Effector CD4-positive, alpha-beta T cell (primary cell): ENCODE results near the gene RAI14. TPM values are rescaled to one million over a fixed set of nuclear protein-coding genes. Genes with fewer than 3 reads are reported as not detected.

Experiments used
- DNase-seq: peaks from one replicate; pipeline ENCODE4 v3.0.0-alpha.2; 2020
- total RNA-seq: gene quantifications from one replicate; lab custom pipeline; 2026; lab: John Stamatoyannopoulos, UW

The RAI14 gene
- not detected for total RNA-seq

DNA sequence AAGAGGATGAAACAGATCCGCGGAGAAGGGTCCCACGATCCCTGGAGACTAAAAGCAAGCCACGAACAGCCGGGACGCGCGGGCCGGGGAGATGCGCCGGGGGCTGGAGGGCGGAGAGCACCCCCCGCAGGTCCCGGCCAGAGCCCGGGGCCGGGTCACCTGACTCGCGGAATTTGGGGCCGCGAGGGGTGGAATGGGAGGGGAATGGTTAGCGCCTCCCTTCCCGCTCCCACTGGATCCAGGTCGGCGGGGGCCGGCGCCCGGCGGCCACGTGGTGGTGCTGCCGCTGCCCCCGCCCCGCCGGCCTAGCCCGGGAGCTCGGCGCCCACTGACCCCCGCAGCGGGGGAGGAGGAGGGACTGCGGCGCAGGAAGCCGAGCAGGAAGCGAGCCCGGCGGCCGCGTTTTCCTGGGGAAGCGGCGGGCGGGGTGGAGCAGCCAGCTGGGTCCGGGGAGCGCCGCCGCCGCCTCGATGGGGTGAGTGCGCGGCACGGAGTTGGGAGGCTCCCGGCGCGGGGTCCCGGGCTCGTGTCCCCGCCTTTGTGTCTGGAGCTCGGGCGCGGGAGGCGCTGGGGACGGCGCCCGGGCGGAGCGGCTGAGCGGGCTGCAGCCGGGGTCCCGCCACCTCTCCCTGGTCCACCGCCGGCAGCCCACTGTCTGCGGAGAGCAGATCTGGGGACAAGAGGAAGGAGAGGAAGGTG lies at the start of gene RAI14:
Gene RAI14, plus strand, starts transcription at position 328 of the 699 bp plus-strand sequence. CDS start 30,592 bp downstream, outside the sequence.
- no peak for DNase-seq

DNA sequence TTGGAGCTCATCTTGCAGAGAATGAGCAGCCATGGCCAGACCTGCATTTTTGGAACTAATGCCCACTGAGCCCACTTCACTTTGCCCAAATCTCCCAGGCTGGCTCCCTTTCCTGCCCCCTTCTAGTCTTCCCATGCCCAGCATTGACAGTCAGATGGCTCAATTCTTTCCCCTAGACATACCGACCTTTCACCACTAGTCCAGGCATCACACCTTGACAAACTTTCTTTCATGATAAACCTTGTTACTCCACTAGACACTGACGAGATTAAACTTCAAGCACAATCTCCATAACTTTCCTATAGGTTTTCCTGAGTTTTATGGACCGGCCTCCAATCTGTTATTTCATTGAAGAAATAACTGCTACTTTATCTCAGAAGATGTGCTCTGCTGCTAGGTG lies 47.8 kb upstream of the RAI14 start:
- DNase-seq = no peak

DNA sequence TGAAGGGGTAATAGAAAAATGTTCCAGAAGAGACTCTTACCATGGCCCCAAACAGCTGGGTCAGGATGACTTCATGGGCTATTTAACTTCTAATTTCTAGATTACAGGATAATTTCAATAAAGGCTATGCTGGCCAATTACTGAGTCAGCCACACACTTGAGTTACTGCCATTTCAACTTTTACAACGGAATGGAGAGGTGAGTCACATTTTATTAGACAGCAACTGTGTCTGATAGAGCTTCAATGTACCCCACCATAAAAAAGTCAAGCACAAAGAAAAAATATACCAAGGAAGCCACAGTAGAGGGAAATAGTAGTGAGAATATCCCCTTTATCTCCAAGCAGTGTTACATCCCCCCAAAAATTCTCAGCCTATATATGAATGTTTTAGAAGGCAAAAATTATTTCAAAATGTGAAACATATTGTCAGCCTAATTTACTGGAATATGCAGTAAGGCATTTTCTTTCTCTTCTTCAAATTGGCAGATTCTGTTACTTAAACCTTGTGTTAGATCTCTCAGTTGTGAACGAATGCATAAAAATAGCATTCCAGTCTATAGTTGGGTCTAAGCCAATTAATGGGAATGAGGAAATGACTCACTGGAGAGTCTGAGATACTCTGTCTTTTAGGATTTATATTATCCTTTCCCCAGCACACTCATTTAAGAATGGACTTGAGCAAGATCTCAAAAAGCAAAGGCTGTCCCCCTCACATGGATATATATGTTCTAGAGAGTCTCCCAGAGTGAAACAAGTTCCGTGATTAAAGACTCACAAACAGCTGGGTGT lies 47.1 kb upstream of the RAI14 start:
- DNase-seq = no peak

DNA sequence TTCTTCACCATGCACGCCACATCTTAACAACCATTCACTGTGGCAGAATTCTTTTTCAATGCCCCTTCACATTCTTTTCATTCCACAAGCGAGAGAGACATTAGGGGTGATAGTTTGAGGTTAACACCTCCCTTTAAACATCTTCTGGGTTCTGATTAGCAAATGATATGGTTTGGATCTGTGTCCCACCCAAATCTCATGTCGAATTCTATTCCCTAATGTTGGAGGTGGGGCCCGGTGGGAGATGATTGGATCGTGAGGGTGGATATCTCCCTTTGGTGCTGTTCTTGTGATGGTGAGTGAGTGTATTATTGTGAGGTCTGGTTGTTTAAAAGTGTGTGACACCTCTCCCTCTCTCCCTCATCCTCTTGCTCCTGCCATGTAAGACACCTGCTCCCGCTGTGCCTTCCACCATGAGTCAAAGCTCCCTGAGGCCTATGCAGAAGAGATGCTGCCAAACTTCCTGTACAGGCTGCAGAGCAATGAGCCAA lies 46.1 kb upstream of the RAI14 start:
- DNase-seq = no peak

DNA sequence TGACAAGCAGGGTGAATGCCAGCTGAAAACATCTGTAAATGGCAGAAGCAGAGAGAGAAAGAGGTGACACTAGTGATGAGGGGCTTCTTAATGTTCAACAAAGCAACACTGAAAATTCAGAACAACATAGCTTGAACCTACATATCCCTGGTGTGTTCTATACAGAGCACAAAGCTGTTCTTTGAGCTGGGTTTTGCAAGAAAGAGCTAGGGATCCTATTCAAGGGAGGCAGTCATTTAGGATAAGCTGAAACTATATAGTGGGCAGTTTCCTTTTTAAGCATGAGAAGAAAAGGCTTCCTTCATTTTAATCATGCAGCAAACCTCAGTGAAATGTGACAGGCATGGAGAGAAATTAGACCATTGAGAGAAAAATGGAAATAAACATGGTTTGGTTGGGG lies 45.6 kb upstream of the RAI14 start:
- DNase-seq = no peak

DNA sequence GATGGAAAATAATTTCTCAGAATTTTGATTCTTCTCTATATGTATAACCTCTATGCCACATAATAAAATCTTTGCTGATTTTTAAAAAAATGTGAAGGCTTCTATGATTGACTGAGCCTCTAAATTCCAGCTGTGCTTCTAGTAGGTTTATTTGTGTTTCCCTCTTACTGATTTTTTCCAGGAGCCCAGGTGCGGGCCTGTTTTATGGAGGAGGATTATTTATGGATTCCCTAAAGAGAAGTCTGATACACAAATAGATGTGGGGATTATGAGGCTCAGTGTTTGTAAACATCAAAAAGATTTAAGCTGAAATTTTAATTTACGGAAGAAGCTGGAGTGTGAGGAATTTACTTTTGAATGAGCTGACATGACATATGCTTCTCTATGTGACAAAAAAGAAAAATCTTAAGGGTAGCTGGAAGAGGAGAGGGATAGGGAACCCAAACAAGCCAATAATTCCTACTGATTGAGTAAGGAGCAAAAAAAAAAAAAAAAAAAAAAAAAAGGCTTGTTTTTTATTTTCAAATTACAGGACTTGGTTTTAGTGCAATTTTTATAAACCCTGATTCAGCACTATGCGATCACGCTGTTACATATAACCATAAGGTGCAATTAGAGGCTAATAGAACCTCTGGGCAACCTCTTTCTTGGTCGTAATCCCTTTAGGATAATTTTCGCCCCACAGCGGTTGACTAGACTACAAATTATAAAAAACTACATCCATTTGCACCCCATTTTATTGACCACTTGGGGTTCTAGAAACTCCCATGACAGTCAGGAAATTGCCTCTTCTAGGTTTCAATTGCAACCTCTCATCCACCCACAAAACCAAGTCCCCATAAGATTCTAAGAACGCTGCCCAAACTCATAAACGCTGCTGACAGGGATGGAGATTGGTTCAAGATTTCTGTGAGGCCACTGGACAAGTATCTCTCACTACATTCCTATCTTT lies 44.4 kb upstream of the RAI14 start:
- no peak for DNase-seq

DNA sequence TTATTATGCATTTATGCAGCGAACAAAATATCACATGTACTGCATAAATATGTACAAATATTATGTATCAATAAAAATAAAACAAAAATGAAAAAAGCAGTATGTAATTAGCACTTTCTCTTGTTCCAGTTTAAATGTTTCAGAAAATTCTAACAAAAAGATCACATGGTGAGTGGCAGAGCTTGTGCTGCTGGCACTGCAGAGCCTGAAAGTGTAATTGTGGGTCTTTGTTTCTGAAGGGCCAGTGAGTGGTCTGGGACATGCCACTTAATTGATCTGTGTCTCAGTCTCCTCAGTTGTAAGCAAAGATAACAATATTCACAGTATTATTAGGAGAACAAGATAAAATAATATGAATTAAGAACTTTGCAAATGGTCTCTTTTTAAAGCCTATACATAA lies 39.5 kb upstream of the RAI14 start:
- DNase-seq = no peak

DNA sequence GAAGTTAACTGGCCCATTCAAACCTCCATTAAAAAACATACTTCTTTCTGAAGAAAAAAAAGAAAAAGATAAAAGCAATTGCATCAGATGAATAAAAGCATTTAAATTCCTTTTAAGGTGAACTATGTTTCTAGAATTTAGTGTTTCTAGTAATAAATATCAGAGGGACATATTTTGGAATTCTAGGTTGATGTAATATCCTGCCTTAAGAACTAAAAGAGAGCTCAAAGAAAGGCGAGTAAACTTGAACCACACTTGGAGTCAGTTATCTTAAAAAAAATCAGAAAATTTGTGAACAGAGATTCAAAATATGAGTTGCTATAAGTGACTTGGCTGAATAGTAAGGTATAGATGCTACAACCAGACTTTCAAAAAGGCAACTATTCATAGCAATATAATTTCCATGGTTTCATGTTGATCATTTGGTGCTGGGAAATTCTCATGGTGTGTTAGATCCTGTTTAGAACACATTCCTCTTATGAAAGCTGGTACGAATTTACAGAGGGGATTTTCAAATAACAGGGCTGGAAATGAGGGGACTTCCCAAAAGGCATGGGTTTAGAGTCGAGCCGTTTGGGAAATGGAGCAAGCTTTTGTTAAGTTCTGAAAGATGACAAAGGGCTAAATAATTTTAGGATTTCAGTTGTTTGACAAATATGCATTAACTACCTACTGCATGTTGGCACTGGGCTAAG lies 37.6 kb upstream of the RAI14 start:
- no peak for DNase-seq

DNA sequence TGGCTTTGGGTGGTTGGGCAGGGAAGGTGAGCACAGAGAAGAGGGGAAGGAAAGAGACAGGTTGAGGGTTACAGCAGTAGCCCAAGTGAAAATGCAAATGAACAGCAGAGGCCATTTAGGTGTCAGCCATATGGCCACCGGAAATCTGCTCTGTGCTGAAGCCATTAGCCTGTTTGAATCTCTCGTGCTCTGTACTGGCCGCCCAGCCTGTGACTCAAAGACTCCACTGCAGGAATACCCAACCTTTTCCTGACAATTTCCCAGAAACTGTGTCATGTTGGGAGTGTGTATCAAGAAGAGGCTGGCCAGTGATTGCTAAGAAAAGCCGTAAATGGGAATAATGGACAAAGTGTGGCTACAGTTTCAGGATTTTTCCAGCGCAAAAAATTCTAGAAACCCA lies 35.9 kb upstream of the RAI14 start:
- DNase-seq = no peak

DNA sequence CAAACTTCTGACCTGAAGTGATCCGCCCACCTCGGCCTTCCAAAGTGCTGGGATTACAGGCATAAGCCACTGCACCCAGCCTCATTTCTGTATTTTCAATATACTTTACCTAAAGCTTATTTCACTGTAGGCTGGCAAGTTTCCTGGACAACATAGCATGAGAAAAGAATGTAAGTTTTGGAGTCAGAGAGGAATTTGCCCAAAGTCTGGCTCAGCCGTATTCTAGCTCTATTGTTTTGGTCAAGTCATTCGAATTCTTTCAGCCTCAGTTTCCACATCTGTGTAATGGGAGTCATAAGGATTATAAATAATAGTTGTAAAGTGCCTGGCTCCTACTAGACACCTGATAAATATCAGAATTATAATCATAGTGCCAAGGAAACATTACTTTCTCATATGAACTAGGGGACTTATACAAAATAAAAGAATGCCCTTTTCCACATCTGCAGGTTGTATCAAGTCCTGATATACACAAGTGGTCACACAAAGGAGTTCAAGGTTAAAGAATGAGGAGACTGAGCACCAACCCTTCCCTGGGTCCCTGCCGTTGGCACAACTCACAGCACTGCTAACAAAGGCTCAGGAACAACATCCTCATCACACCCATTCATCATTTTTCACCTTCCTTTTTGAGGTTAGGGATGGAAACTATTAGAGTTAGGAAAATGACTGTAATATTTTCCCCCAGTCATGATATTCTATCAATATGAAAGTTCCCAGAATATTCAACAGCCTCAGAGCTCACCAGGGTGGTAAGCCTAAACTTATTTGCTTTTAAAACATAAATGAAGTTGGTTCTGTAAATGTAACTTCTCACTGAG lies 34.6 kb upstream of the RAI14 start:
- no peak for DNase-seq

DNA sequence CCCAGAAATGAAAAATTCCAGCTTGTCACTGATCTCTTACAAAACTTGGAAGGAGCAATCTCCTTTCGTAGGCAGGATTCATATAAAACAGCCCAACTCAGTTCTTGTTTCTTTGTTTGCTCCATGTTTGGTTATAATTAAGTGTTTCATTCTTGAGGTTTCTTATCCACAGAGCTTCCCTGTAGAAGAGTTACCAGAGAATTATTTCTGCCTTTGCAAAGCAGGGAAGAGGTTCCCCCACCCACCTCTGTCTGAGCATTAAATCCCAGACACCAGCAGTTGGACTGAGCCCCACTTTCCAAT lies 34.1 kb upstream of the RAI14 start:
- no peak for DNase-seq

DNA sequence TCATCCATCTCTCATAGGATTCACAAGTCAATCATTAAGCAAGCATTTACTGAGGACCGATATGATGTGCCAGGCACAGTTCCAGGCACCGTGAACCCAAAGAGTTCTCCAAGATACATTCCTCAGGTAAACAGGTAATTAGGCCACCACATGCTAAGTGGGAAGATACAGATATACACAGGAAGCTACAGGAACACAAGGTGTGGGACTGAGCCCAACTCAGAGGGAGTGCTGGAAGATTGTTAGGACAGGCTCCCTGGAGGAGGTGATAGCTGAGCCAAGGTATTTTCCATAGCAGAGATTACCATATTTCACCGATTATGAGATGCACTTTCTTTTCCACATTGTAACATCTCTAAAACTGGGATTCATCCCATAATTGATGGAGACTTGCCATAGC lies 31.4 kb upstream of the RAI14 start:
- DNase-seq = no peak

DNA sequence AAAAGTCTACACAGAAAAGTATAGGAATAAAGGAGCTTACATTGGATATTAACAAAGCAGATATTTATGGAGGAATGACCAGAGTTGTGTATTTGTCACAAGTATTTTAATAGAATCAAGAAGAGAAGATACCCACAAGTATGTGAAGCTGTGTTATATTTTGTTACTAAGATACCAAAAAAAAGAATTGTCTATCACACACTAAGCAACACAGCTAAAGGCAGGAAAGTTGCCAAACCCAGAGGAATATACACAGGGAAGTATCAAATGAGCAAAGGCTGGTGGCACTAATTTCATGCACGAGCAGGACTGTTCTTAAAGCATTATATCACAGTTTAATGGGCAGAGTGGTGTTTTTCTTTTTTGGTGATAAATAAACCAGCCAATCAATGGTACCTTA lies 30.9 kb upstream of the RAI14 start:
- DNase-seq = no peak

DNA sequence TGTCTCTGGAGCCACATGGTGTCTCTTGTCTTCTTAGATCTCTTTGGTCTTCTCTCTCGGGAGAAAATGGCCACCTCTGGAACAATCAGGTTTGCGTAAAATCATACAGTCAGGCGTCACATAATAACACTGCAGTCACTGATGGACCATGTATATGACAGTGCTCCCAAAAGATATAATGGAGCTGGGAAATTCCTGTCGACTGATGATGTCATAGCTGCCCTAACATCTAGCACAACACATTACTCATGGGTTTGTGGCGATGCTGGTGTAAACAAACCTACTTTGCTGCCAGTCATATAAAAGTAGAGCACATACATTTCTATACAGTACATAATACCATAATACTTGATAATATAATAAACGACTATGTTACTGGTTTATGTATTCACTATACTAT lies 30.1 kb upstream of the RAI14 start:
- no peak for DNase-seq

DNA sequence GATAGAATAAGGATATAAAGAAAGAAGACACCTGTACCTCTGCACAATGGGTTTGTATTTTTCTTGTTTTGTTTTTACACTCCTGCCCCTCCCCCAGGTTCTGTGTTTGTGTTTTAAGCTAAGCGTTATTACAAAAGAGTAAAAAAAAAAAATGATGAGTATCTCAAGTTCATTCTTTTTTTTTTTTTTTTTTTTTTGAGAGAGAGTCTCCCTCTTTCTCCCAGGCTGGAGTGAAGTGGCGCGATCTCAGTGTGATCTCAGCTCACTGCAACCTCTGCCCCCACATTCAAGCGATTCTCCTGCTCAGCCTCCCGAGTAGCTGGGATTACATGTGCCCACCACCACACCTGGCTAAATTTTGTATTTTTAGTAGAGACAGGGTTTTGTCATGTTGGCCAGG lies 29.4 kb upstream of the RAI14 start:
- no peak for DNase-seq

DNA sequence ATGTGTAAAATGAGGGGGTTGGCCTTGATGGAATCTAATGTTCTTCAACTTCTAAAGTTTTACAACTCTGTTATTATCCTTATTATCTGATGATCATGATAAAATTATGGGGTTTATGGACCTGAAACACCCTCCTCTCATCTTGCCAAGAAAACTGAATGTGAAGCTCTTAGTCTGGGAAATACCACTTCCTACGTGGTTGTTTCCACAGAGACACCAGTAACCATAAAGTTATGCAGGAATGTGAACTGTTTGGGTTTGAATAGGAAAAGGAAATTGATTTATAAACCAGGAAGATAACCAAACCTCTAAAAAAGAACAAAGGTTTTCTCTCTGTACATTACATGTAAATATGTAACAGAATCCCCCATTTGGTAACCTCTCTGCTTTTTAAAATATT lies 28.3 kb upstream of the RAI14 start:
- no peak for DNase-seq

DNA sequence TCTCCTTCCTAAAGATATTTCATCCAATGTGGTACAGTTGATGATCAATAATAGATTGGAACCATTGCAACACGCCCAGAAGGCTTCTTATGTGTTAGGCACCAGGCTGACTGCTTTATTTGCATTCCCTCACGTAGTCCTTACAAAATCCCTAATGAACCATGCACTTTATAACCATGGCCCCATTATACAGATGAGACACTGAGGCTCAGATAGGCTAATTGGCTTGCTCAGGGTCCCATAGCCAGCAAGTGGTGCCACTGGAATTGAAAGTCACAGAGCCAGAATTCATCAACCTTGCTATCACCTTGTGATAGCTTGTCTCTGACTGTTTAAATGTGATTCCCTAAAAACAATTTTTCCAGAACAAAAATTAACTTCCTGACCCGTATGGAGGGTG lies 27.8 kb upstream of the RAI14 start:
- no peak for DNase-seq

DNA sequence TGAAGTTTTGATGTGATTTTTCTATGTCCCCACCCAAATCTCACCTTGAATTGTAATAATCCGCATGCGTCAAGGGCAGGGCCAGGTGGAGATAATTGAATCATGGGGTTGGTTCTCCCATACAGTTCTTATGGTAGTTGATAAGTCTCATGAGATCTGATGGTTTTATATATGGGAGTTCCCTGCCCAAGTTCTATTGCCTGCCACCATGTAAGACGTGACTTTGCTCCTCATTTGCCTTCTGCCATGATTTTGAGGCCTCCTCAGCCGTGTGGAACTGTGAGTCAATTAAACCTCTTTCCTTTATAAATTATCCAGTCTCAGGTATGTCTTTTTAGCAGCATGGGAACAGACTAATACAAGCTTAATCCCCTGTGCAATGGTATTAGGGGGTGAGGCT lies 25.5 kb upstream of the RAI14 start:
- DNase-seq = no peak

DNA sequence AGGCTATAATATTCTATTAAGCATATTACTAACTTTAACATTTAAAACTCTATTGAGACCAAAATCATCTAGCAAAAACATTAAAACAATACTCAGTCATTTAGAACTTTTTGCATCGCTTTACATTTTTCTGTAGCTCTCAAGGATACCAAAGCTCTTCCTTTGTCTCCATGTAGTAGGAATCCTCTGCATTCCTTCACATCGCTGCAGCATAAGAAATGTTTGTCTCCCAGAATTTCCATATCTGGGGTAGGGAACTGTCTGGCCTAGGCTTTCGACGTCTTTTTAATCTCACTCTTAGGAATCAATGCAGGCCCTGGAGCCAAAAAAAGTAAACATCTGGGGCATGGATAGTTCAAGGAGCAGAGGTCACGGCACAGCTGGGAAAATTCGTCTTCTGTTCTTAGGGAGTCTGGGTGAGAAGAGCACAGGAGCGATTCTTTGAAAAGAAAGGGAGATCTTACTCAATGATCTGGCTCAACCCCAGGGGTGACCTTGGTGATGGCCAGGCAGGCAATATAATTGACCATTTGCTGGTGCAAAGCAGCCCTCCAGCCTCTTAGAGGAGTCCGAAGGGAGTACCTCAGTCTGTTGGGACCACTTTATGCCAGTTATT lies 23.2 kb upstream of the RAI14 start:
- DNase-seq = no peak

DNA sequence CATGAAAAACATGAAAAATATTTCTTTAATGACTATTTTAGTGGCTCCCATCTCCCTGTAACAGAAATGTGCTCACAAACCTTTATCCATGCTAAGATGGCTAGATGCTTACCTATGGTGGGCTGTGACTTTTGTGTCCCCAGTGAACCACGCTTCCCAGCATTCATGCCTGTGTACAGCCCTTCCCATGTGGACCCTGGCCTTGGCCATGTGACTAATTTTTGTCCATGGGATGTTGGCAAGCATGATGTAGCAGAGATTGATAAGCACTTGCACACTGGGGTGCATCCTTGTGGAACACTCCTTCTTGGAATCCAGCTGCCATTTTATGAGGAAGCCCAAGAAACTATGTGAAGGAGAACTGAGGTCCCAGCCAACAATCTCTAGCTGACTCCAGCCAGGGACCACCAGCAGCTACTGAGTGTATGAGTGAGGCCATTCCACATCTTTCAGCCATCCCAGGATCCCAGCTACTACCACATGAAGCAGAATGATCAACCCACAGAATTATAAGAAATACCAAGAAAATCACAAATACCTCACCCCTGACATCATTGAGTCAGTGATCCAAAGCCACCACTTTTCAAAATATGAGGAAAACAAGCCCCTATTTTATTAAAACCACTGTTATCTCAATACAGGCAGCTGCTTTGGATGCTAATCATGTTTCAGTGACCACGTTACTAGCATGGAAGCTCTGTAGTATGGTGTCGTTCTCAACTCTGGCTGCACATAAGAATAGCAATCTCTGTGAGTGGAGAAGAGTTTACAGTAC lies 16.1 kb upstream of the RAI14 start:
- DNase-seq = no peak
